Karpas-422 (cell line): Measurements from ENCODE around the gene KDM6B. TPM values are rescaled to one million over a fixed set of nuclear protein-coding genes. Genes with fewer than 3 reads are reported as not detected.

Source experiments
- DNase-seq: peaks from one replicate; pipeline ENCODE4 v3.0.0-alpha.2; 2015
- H2AFZ ChIP-seq: fragments of 200-600 bp; sonication (generic); 2 replicates; pipeline ENCODE4 v1.6.1; 2014; ENCODE audit warnings: antibody characterized with exemption, low read length, mixed read lengths
- H3K27ac ChIP-seq: fragments of 200-600 bp; sonication (generic); 2 replicates; pipeline ENCODE4 v1.5.1; 2014; ENCODE audit warnings: mild to moderate bottlenecking, low read length, moderate library complexity
- H3K27me3 ChIP-seq: fragments of 200-600 bp; sonication (generic); 2 replicates; pipeline ENCODE4 v1.6.1; 2014; ENCODE audit warnings: low read length, mixed read lengths
- H3K36me3 ChIP-seq: fragments of 200-600 bp; sonication (generic); 2 replicates; pipeline ENCODE4 v1.6.1; 2014; ENCODE audit warnings: low read length, mixed read lengths; ENCODE audit not compliant: insufficient read depth
- H3K4me1 ChIP-seq: fragments of 200-600 bp; sonication (generic); 2 replicates; pipeline ENCODE4 v1.6.1; 2014; ENCODE audit warnings: mild to moderate bottlenecking, low read length, mixed read lengths
- H3K4me2 ChIP-seq: fragments of 200-600 bp; sonication (generic); 2 replicates; pipeline ENCODE4 v1.6.1; 2014; ENCODE audit warnings: low read length, low read depth, mild to moderate bottlenecking; ENCODE audit not compliant: poor library complexity, severe bottlenecking
- H3K4me3 ChIP-seq: fragments of 200-600 bp; sonication (generic); 2 replicates; pipeline ENCODE4 v1.5.1; 2014; ENCODE audit warnings: mild to moderate bottlenecking, antibody characterized with exemption, low read length, mixed read lengths
- H3K79me2 ChIP-seq: fragments of 200-600 bp; sonication (generic); 2 replicates; pipeline ENCODE4 v1.6.1; 2014; ENCODE audit warnings: mild to moderate bottlenecking, low read length, mixed read lengths
- H3K9ac ChIP-seq: fragments of 200-600 bp; sonication (generic); 2 replicates; pipeline ENCODE4 v1.6.0; 2014; ENCODE audit warnings: low read length
- H3K9me2 ChIP-seq: fragments of 200-600 bp; sonication (generic), shearing (Covaris generic); replicated peaks from 2 replicates; pipeline ENCODE4 v1.6.0; 2014; ENCODE audit warnings: mild to moderate bottlenecking, low read length, moderate library complexity; ENCODE audit not compliant: insufficient read depth
- H3K9me3 ChIP-seq: fragments of 300-700, 200-600 bp; sonication (generic); 2 replicates; pipeline ENCODE4 v1.6.1; 2014; ENCODE audit warnings: low read length, mixed read lengths
- H4K20me1 ChIP-seq: fragments of 200-600 bp; sonication (generic); 2 replicates; pipeline ENCODE4 v1.6.1; 2014; ENCODE audit warnings: mild to moderate bottlenecking, antibody characterized with exemption, low read length, low read depth; ENCODE audit not compliant: insufficient read depth
- total RNA-seq: library from RNA; depleted of rRNA; stranded (reverse); fragments of >200 nt; shearing (Covaris generic); gene quantifications from 2 replicates; pipeline ENCODE4 v1.2.3, GENCODE V29; 2014; ENCODE audit warnings: low replicate concordance

KDM6B gene
- total RNA-seq, 1 experiment from 2014 or later = 34.6 TPM

GRCh38 chr17:7850701-7851437 lies 16.9 kb downstream of the KDM6B start:
- no peak for DNase-seq
- H3K9me2 ChIP-seq = no peaks in the 10 kb centered on the region
- peak overlapping the region; percentile 66 for H3K9ac ChIP-seq
- H4K20me1 ChIP-seq = no peaks in the 10 kb centered on the region
- H3K4me3 ChIP-seq = peak overlapping the region; percentile 68
- H3K27ac ChIP-seq = peak overlapping the region; percentile 35; the same call in 1 of the 2 replicates
- peaks cover 17% of the 10 kb centered on the region; the same call in 1 of the 2 replicates for H3K36me3 ChIP-seq
- no peaks in the 10 kb centered on the region for H3K27me3 ChIP-seq
- no peaks in the 10 kb centered on the region for H3K9me3 ChIP-seq
- H3K4me1 ChIP-seq = peaks cover 41% of the 10 kb centered on the region
- H3K79me2 ChIP-seq = peaks cover 10% of the 10 kb centered on the region; the same call in 1 of the 2 replicates
- H2AFZ ChIP-seq = no peak overlapping the region
- peak overlapping the region; percentile 81 for H3K4me2 ChIP-seq

DNA sequence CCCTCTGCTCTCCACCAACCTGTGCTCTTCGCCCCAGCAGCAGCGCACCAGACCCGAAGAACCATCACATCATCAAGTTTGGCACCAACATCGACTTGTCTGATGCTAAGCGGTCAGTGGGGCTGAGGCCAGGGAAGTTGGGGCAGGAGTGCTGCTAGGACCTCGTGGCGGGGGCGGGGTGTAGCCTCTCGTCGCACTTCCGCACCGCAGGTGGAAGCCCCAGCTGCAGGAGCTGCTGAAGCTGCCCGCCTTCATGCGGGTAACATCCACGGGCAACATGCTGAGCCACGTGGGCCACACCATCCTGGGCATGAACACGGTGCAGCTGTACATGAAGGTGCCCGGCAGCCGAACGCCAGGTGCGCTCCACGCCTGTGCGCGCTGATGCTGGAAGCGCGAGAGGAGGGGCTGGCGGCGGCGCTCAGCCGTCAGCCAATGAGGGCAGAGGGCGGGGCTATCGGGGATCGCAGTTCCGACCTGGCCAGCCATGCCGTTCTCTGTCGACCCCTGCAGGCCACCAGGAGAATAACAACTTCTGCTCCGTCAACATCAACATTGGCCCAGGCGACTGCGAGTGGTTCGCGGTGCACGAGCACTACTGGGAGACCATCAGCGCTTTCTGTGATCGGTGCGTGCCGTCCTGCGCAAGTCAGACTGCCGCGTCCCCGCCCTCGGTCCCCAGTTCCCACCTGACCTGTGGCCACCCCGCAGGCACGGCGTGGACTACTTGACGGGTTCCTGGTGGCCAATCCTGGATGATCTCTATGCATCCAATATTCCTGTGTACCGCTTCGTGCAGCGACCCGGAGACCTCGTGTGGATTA lies 17.6 kb downstream of the KDM6B start:
- Histone ChIP-seq H3K27ac (peak overlapping the region; percentile 35; the same call in 1 of the 2 replicates), H3K4me3 (peak overlapping the region; percentile 68), H2AFZ (0 out of 2 replicates have a peak overlapping the region, but pooled peaks have one; percentile 13), H3K9me3 (no peaks in the 10 kb centered on the region), H3K4me2 (peak overlapping the region; percentile 81), H4K20me1 (no peaks in the 10 kb centered on the region), H3K4me1 (peaks cover 47% of the 10 kb centered on the region), H3K36me3 (peaks cover 17% of the 10 kb centered on the region; the same call in 1 of the 2 replicates), H3K9me2 (no peaks in the 10 kb centered on the region), H3K79me2 (peaks cover 11% of the 10 kb centered on the region), H3K27me3 (no peaks in the 10 kb centered on the region), H3K9ac (peak overlapping the region; percentile 66)
- DNase-seq = peak; percentile 97

DNA sequence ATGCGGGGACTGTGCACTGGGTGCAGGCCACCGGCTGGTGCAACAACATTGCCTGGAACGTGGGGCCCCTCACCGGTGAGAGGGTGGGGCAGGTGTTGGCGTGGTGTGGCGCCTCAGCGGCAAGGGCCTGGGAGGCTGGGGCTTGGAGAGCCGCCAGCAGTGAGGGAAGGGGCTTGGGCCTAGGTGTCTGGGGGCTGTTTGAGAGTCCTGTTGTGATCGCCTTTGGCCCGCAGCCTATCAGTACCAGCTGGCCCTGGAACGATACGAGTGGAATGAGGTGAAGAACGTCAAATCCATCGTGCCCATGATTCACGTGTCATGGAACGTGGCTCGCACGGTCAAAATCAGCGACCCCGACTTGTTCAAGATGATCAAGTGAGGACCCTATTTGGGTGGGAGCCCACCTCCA lies 18.2 kb downstream of the KDM6B start:
- H3K36me3 ChIP-seq = peaks cover 17% of the 10 kb centered on the region; the same call in 1 of the 2 replicates
- peaks cover 47% of the 10 kb centered on the region for H3K4me1 ChIP-seq
- H3K9me3 ChIP-seq = no peaks in the 10 kb centered on the region
- no peak for DNase-seq
- H3K27me3 ChIP-seq = no peaks in the 10 kb centered on the region
- H3K4me2 ChIP-seq = peak overlapping the region; percentile 32
- no peaks in the 10 kb centered on the region for H3K9me2 ChIP-seq
- no peaks in the 10 kb centered on the region for H4K20me1 ChIP-seq
- peak overlapping the region; percentile 46 for H3K9ac ChIP-seq
- peak overlapping the region; percentile 11; the same call in 1 of the 2 replicates for H3K4me3 ChIP-seq
- H3K27ac ChIP-seq = no peak overlapping the region
- peaks cover 11% of the 10 kb centered on the region for H3K79me2 ChIP-seq
- H2AFZ ChIP-seq = no peak overlapping the region

GRCh38 chr17:7852919-7853690 lies 19.1 kb downstream of the KDM6B start:
- Histone ChIP-seq H3K9ac (no peak overlapping the region), H3K4me1 (peaks cover 51% of the 10 kb centered on the region), H2AFZ (no peak overlapping the region), H3K27me3 (no peaks in the 10 kb centered on the region), H3K27ac (no peak overlapping the region), H3K4me3 (no peak overlapping the region), H3K4me2 (no peak overlapping the region), H3K79me2 (peaks cover 13% of the 10 kb centered on the region), H3K9me3 (no peaks in the 10 kb centered on the region), H4K20me1 (no peaks in the 10 kb centered on the region), H3K36me3 (peaks cover 17% of the 10 kb centered on the region; the same call in 1 of the 2 replicates), H3K9me2 (no peaks in the 10 kb centered on the region)
- no peak for DNase-seq

GRCh38 chr17:7853691-7854038 lies 19.6 kb downstream of the KDM6B start:
- no peak for DNase-seq
- H3K4me1 ChIP-seq = peaks cover 56% of the 10 kb centered on the region
- no peak overlapping the region for H2AFZ ChIP-seq
- H3K9me2 ChIP-seq = no peaks in the 10 kb centered on the region
- no peaks in the 10 kb centered on the region for H4K20me1 ChIP-seq
- peaks cover 17% of the 10 kb centered on the region; the same call in 1 of the 2 replicates for H3K36me3 ChIP-seq
- no peaks in the 10 kb centered on the region for H3K27me3 ChIP-seq
- H3K79me2 ChIP-seq = peaks cover 19% of the 10 kb centered on the region
- no peak overlapping the region for H3K4me3 ChIP-seq
- H3K27ac ChIP-seq = no peak overlapping the region
- no peaks in the 10 kb centered on the region for H3K9me3 ChIP-seq
- no peak overlapping the region for H3K4me2 ChIP-seq
- no peak overlapping the region for H3K9ac ChIP-seq

- Histone ChIP-seq H2AFZ (no peak overlapping the region), H3K4me2 (no peak overlapping the region), H3K79me2 (peaks cover 22% of the 10 kb centered on the region), H3K9ac (no peak overlapping the region), H3K9me3 (no peaks in the 10 kb centered on the region), H3K27ac (no peak overlapping the region), H4K20me1 (no peaks in the 10 kb centered on the region), H3K4me3 (no peak overlapping the region), H3K36me3 (peaks cover 17% of the 10 kb centered on the region; the same call in 1 of the 2 replicates), H3K9me2 (no peaks in the 10 kb centered on the region), H3K27me3 (no peaks in the 10 kb centered on the region), H3K4me1 (peaks cover 62% of the 10 kb centered on the region)
- no peak for DNase-seq
Measured at GRCh38 chr17:7854078-7854777, 20.2 kb downstream of the KDM6B start.

DNA sequence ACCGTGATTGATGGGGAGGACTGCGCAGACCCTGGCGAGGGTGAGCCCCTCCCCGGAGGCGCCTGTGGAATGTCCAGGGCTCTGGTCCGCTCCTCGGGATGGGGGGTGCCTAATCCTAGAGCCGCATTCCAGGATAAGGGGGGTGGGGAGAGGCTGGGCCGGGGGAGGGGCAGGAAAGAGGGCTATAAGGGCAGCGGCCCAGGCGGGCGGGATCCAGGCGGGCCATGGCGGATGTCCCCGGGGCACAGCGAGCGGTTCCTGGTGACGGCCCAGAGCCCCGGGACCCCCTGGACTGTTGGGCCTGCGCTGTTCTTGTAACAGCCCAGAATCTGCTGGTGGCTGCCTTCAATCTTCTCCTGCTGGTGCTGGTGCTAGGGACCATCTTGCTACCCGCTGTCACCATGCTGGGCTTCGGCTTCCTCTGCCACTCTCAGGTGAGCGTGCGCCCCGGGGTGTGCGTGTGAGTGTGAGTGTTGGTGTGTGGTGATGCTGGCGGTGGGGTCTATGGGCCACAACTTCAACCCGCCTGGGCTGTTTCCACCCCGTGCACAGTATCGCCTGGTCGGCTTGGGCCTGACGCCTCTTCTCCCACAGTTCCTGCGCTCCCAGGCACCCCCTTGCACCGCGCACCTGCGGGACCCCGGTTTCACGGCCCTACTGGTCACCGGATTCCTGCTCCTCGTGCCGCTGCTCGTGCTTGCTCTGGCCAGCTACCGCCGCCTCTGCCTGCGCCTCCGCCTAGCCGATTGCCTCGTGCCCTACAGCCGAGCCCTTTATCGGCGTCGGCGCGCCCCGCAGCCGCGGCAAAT lies 21.0 kb downstream of the KDM6B start, which contains the start of gene TMEM88:
TMEM88 (plus strand) TSS at position 216 of the 809 bp plus-strand sequence; CDS start at position 225, 9 bp downstream.
- peak within 1 kb of the TSS; percentile 84 for H3K9ac ChIP-seq
- no peaks in the 10 kb centered on the region for H3K27me3 ChIP-seq
- peak; percentile 58 for DNase-seq
- no peaks in the 10 kb centered on the region for H3K9me2 ChIP-seq
- H3K4me1 ChIP-seq = peaks cover 58% of the 10 kb centered on the region
- no peak within 1 kb of the TSS for H2AFZ ChIP-seq
- peak within 1 kb of the TSS; percentile 91 for H3K4me2 ChIP-seq
- peak within 1 kb of the TSS; percentile 91 for H3K27ac ChIP-seq
- H3K4me3 ChIP-seq = peak within 1 kb of the TSS; percentile 76
- H3K36me3 ChIP-seq = peaks cover 17% of the 10 kb centered on the region; the same call in 1 of the 2 replicates
- H3K9me3 ChIP-seq = no peaks in the 10 kb centered on the region
- no peaks in the 10 kb centered on the region for H4K20me1 ChIP-seq
- peaks cover 25% of the 10 kb centered on the region for H3K79me2 ChIP-seq
